ENCODE data around the gene SNORC.
"Not testable (repeated sequence)": the region's sequence is repeated elsewhere in the genome, so short reads cannot be mapped to it uniquely, and the experiment has no call there.

DNA sequence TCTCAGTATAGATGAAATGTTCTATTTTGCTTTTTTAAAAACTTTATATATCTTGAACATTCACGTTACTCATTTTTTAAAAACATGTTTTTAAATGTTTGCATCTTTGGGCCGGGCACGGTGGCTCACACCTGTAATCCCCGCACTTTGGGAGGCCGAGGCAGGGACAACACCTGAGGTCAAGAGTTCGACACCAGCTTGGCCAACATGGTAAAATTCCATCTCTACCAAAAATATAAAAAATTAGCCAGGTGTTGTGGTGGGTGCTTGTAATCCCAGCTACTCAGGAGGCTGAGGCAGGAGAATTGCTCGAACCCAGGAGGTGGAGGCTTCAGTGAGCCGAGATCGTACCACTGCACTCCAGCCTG lies 37.6 kb downstream of the SNORC start:
- TF ChIP-seq, protein P1, sequence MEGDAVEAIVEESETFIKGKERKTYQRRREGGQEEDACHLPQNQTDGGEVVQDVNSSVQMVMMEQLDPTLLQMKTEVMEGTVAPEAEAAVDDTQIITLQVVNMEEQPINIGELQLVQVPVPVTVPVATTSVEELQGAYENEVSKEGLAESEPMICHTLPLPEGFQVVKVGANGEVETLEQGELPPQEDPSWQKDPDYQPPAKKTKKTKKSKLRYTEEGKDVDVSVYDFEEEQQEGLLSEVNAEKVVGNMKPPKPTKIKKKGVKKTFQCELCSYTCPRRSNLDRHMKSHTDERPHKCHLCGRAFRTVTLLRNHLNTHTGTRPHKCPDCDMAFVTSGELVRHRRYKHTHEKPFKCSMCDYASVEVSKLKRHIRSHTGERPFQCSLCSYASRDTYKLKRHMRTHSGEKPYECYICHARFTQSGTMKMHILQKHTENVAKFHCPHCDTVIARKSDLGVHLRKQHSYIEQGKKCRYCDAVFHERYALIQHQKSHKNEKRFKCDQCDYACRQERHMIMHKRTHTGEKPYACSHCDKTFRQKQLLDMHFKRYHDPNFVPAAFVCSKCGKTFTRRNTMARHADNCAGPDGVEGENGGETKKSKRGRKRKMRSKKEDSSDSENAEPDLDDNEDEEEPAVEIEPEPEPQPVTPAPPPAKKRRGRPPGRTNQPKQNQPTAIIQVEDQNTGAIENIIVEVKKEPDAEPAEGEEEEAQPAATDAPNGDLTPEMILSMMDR (IDR thresholded peaks at IDR 0.05 in 2 of 3, conservative IDR thresholded peaks at IDR 0.05 in 1 of 3; ENCODE audit: insufficient read depth in 2 of 3, low read depth in 1 of 3, low read length in 3 of 3), result not testable (repeated sequence)
- TF ChIP-seq SIN3A (IDR thresholded peaks at IDR 0.05; ENCODE audit: borderline replicate concordance in 2 of 2, control insufficient read depth in 1 of 2, low read depth in 2 of 2, low read length in 2 of 2); ZSCAN32 (CRISPR knock-in tag; IDR thresholded peaks at IDR 0.05); ZNF253 (CRISPR knock-in tag; conservative IDR thresholded peaks at IDR 0.05); LEF1 (IDR thresholded peaks at IDR 0.05); NFIX (CRISPR knock-in tag; IDR thresholded peaks at IDR 0.05; ENCODE audit: low read depth); NR2C2 (CRISPR knock-in tag; IDR thresholded peaks at IDR 0.05); NR2C2 (tag; IDR thresholded peaks at IDR 0.05); EGR1 (conservative IDR thresholded peaks at IDR 0.05); HDAC2 (IDR thresholded peaks at IDR 0.05); CHD4 (IDR thresholded peaks at IDR 0.05; ENCODE audit: insufficient read depth, insufficient replicate concordance, low read depth, low read length, poor library complexity, severe bottlenecking); EZH2 (IDR thresholded peaks at IDR 0.05; ENCODE audit: borderline replicate concordance, low read depth, low read length): not testable (repeated sequence)
- TF ChIP-seq, protein P2, sequence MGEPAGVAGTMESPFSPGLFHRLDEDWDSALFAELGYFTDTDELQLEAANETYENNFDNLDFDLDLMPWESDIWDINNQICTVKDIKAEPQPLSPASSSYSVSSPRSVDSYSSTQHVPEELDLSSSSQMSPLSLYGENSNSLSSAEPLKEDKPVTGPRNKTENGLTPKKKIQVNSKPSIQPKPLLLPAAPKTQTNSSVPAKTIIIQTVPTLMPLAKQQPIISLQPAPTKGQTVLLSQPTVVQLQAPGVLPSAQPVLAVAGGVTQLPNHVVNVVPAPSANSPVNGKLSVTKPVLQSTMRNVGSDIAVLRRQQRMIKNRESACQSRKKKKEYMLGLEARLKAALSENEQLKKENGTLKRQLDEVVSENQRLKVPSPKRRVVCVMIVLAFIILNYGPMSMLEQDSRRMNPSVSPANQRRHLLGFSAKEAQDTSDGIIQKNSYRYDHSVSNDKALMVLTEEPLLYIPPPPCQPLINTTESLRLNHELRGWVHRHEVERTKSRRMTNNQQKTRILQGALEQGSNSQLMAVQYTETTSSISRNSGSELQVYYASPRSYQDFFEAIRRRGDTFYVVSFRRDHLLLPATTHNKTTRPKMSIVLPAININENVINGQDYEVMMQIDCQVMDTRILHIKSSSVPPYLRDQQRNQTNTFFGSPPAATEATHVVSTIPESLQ (CRISPR knock-in tag; IDR thresholded peaks at IDR 0.05), result not testable (repeated sequence)
